Measurements from ENCODE around the gene ACOT9. TPM values are rescaled to one million over a fixed set of nuclear protein-coding genes. Genes with fewer than 3 reads are reported as not detected.

ACOT9 gene
- total RNA-seq, 1 experiment from 2014 or later: 72.3 TPM

DNA sequence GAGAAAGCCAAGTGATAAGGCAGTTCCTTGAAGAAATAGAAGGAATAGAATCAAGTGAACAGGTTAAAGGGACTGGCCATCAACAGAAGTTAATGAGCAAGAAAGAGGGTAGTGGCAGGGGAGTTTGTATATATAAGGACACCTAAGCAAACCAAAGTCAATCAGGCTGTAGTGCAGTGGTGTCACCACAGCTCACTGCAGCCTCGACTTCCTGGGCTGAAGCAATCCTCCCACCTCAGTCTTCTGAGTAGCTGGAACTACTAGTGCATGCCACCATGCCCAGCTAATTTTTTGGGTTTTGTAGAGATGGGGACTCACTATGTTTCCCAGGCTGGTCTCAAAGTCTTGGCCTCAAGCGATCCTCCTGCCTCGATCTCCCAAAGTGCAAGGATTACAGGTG lies 15.9 kb downstream of the ACOT9 start:
- H3K23ac ChIP-seq (ENCODE audit: insufficient read length, low read depth, low read length): no peak overlapping the region
- H3K79me2 ChIP-seq (ENCODE audit: insufficient read depth, low read length): no peaks in the 10 kb centered on the region
- H2BK5ac ChIP-seq (ENCODE audit: insufficient read length, low read length): no peak overlapping the region
- no CpG with 5 or more reads among the region's 3 CpGs for WGBS (ENCODE audit: extremely low coverage, insufficient read length, low lambda C conversion rate)
- H3K56ac ChIP-seq (ENCODE audit: insufficient read length, low read depth, low read length): no peak overlapping the region
- H2AK5ac ChIP-seq (ENCODE audit: insufficient read length, low read length): no peak overlapping the region
- H3K27ac Mint-ChIP-seq: no peak overlapping the region; a peak in 1 of 7 replicates
- H2BK20ac ChIP-seq (ENCODE audit: low read depth, low read length, poor library complexity, severe bottlenecking): no peak overlapping the region
- no peak overlapping the region for H3K4me3 Mint-ChIP-seq
- H4K91ac ChIP-seq (ENCODE audit: insufficient read length, low read depth, low read length): no peak overlapping the region
- H2AFZ ChIP-seq (ENCODE audit: low read length): no peak overlapping the region
- no peak overlapping the region for H3K4me2 ChIP-seq (ENCODE audit: insufficient read depth, insufficient read length, low read length)
- H4K8ac ChIP-seq (replicated peaks; ENCODE audit: insufficient read length, low read depth, low read length): no peak overlapping the region
- no peak overlapping the region for H2BK15ac ChIP-seq (ENCODE audit: low read depth, low read length)
- TF ChIP-seq, protein P1, sequence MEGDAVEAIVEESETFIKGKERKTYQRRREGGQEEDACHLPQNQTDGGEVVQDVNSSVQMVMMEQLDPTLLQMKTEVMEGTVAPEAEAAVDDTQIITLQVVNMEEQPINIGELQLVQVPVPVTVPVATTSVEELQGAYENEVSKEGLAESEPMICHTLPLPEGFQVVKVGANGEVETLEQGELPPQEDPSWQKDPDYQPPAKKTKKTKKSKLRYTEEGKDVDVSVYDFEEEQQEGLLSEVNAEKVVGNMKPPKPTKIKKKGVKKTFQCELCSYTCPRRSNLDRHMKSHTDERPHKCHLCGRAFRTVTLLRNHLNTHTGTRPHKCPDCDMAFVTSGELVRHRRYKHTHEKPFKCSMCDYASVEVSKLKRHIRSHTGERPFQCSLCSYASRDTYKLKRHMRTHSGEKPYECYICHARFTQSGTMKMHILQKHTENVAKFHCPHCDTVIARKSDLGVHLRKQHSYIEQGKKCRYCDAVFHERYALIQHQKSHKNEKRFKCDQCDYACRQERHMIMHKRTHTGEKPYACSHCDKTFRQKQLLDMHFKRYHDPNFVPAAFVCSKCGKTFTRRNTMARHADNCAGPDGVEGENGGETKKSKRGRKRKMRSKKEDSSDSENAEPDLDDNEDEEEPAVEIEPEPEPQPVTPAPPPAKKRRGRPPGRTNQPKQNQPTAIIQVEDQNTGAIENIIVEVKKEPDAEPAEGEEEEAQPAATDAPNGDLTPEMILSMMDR (conservative IDR thresholded peaks at IDR 0.05): no peak
- H3K9me3 Mint-ChIP-seq: no peaks in the 10 kb centered on the region
- H3K4me1 Mint-ChIP-seq: no peaks in the 10 kb centered on the region
- no peak overlapping the region for H3T11ph ChIP-seq (ENCODE audit: low read length)
- no peaks in the 10 kb centered on the region for H3K4me1 ChIP-seq (ENCODE audit: insufficient read depth, low read length)
- no peak overlapping the region for H3K18ac ChIP-seq (ENCODE audit: insufficient read length, low read depth, low read length)
- H4K20me1 ChIP-seq (ENCODE audit: control insufficient read depth, insufficient read depth, insufficient read length): no peaks in the 10 kb centered on the region
- no peaks in the 10 kb centered on the region for H3K79me1 ChIP-seq (ENCODE audit: insufficient read depth, low read depth, low read length, poor library complexity, severe bottlenecking)
- H3K9me3 ChIP-seq (ENCODE audit: control insufficient read depth, low read depth, low read length): no peaks in the 10 kb centered on the region
- H3K9ac ChIP-seq (ENCODE audit: extremely low read depth, insufficient read length, low read length): no peak overlapping the region
- H3K23me2 ChIP-seq (ENCODE audit: insufficient read length, low read depth, low read length, poor library complexity, severe bottlenecking): no peaks in the 10 kb centered on the region
- H3K27me3 Mint-ChIP-seq (ENCODE audit: low read depth): no peaks in the 10 kb centered on the region
- H2BK12ac ChIP-seq (ENCODE audit: insufficient read length, low read depth, low read length): no peak overlapping the region
- no peak overlapping the region for H3K27ac ChIP-seq (ENCODE audit: insufficient read length, low read depth, low read length)
- no peak for DNase-seq
- H4K5ac ChIP-seq (ENCODE audit: insufficient read length, low read depth, low read length): no peak overlapping the region
- H3K27me3 ChIP-seq (ENCODE audit: insufficient read depth, low read length): no peaks in the 10 kb centered on the region
- no peak overlapping the region for H3K14ac ChIP-seq (ENCODE audit: insufficient read depth, low read length)
- H3K36me3 Mint-ChIP-seq (ENCODE audit: insufficient read depth in 1 of 3, low read depth in 3 of 3): peaks cover 5 to 67% (median 37%) of the 10 kb centered on the region in 3 experiments; a peak in 6 of 7 replicates
- no peak overlapping the region for H2BK120ac ChIP-seq (ENCODE audit: low read depth, low read length, poor library complexity, severe bottlenecking)
- H3K4ac ChIP-seq (ENCODE audit: low read depth, low read length): no peak overlapping the region

All from H9 (cell line).